ENCODE results near the gene MRPS10. TPM values are rescaled to one million over a fixed set of nuclear protein-coding genes. Genes with fewer than 3 reads are reported as not detected.

The MRPS10 gene
- polyA plus RNA-seq, 1 of the 3 experiments (the other 2 are of a cell fraction) = 29.8 TPM

DNA sequence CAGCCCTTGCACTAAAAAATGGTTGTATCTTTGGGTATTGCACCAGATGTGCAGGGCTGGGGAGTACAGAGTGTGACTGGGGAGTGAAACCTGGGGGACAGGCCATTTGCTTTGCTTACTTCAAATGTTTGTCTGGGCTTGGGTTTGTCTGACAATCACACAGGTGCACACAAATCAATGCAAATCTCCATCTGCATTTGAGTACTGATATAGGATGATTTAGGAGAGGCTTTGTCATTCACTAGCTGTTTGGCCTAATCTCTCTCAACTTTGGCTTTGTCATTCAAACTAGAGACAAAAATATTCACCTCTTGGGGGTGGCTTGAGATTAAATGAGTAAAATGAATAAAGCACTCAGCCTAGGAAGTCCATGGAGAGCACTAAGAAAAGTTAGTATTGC lies 40.7 kb downstream of the MRPS10 start:
- H3K4me2 ChIP-seq = no peak overlapping the region
- no peak overlapping the region for H3K4me3 ChIP-seq (ENCODE audit: low read depth in 2 of 2, low read length in 1 of 2)
- no peaks in the 10 kb centered on the region for H3K27me3 ChIP-seq (ENCODE audit: insufficient read depth)
- no peak overlapping the region for H3K27ac ChIP-seq (ENCODE audit: low read depth in 2 of 2, low read length in 1 of 2)
- H3K79me2 ChIP-seq (ENCODE audit: insufficient read depth) = no peaks in the 10 kb centered on the region
- no peak overlapping the region for H2AFZ ChIP-seq (ENCODE audit: low read depth)
- H4K20me1 ChIP-seq (ENCODE audit: insufficient read depth) = no peaks in the 10 kb centered on the region
- peaks cover 3% of the 10 kb centered on the region for H3F3A ChIP-seq (replicated peaks; ENCODE audit: insufficient read depth)
- TF ChIP-seq MEF2A (IDR thresholded peaks at IDR 0.05; ENCODE audit: borderline replicate concordance, low read depth) (no peak), NFIC (IDR thresholded peaks at IDR 0.05; ENCODE audit: borderline replicate concordance) (no peak), RCOR1 (IDR thresholded peaks at IDR 0.05; ENCODE audit: low read length) (no peak), SIN3A (IDR thresholded peaks at IDR 0.05; ENCODE audit: borderline replicate concordance, low read depth, low read length) (no peak), JUND (IDR thresholded peaks at IDR 0.05) (no peak), GABPA (IDR thresholded peaks at IDR 0.05; ENCODE audit: low read depth) (no peak), YY1 (IDR thresholded peaks at IDR 0.05; ENCODE audit: low read depth) (no peak), RAD21 (IDR thresholded peaks at IDR 0.05; ENCODE audit: low read length) (no peak), FOXM1 (IDR thresholded peaks at IDR 0.05; ENCODE audit: low read depth) (no peak), TCF12 (IDR thresholded peaks at IDR 0.05) (no peak), NRF1 (IDR thresholded peaks at IDR 0.05; ENCODE audit: low read depth, low read length) (no peak)
- TF ChIP-seq, protein P1, sequence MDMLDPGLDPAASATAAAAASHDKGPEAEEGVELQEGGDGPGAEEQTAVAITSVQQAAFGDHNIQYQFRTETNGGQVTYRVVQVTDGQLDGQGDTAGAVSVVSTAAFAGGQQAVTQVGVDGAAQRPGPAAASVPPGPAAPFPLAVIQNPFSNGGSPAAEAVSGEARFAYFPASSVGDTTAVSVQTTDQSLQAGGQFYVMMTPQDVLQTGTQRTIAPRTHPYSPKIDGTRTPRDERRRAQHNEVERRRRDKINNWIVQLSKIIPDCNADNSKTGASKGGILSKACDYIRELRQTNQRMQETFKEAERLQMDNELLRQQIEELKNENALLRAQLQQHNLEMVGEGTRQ (IDR thresholded peaks at IDR 0.05; ENCODE audit: borderline replicate concordance, low read depth, low read length) = no peak
- TF ChIP-seq, protein P2, sequence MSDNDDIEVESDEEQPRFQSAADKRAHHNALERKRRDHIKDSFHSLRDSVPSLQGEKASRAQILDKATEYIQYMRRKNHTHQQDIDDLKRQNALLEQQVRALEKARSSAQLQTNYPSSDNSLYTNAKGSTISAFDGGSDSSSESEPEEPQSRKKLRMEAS (IDR thresholded peaks at IDR 0.05; ENCODE audit: low read depth) = no peak
- TF ChIP-seq, protein P3, sequence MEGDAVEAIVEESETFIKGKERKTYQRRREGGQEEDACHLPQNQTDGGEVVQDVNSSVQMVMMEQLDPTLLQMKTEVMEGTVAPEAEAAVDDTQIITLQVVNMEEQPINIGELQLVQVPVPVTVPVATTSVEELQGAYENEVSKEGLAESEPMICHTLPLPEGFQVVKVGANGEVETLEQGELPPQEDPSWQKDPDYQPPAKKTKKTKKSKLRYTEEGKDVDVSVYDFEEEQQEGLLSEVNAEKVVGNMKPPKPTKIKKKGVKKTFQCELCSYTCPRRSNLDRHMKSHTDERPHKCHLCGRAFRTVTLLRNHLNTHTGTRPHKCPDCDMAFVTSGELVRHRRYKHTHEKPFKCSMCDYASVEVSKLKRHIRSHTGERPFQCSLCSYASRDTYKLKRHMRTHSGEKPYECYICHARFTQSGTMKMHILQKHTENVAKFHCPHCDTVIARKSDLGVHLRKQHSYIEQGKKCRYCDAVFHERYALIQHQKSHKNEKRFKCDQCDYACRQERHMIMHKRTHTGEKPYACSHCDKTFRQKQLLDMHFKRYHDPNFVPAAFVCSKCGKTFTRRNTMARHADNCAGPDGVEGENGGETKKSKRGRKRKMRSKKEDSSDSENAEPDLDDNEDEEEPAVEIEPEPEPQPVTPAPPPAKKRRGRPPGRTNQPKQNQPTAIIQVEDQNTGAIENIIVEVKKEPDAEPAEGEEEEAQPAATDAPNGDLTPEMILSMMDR (IDR thresholded peaks at IDR 0.05) = no peak
- TF ChIP-seq, protein P4, sequence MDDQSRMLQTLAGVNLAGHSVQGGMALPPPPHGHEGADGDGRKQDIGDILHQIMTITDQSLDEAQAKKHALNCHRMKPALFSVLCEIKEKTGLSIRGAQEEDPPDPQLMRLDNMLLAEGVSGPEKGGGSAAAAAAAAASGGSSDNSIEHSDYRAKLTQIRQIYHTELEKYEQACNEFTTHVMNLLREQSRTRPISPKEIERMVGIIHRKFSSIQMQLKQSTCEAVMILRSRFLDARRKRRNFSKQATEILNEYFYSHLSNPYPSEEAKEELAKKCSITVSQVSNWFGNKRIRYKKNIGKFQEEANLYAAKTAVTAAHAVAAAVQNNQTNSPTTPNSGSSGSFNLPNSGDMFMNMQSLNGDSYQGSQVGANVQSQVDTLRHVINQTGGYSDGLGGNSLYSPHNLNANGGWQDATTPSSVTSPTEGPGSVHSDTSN (IDR thresholded peaks at IDR 0.05) = no peak
- TF ChIP-seq, protein P5, sequence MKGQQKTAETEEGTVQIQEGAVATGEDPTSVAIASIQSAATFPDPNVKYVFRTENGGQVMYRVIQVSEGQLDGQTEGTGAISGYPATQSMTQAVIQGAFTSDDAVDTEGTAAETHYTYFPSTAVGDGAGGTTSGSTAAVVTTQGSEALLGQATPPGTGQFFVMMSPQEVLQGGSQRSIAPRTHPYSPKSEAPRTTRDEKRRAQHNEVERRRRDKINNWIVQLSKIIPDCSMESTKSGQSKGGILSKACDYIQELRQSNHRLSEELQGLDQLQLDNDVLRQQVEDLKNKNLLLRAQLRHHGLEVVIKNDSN (IDR thresholded peaks at IDR 0.05; ENCODE audit: borderline replicate concordance, low read depth) = no peak
- ChIA-PET CTCF (interaction anchor here (1.0 to 3.2 kb wide), 4 partner anchors 9 to 102 kb away, joined by 3 to 25 read pairs (median 3); no protein-coding TSS in a partner anchor), POLR2A (no interaction called here)
- no peak for DNase-seq
- H3K9me3 ChIP-seq = no peaks in the 10 kb centered on the region
- H3K4me1 ChIP-seq (ENCODE audit: control insufficient read depth in 1 of 2, insufficient read depth in 2 of 2, low read depth in 1 of 2, low read length in 1 of 2) = peaks cover 0 to 13% of the 10 kb centered on the region in 2 experiments; a peak in 1 of 4 replicates
- H3K9ac ChIP-seq = no peak overlapping the region
- no peaks in the 10 kb centered on the region for H3K9me2 ChIP-seq
- H3K36me3 ChIP-seq (replicated peaks in 1 of 2; ENCODE audit: control insufficient read depth in 1 of 2, insufficient read depth in 2 of 2, low read length in 1 of 2) = no peaks in the 10 kb centered on the region

Data from SK-N-SH (cell line).